ENCODE measurements around the gene PTPRN2.

PTPRN2 gene

GRCh38 chr7:157660971-157661610, 926.5 kb downstream of the PTPRN2 start:
- no peak for DNase-seq

- DNase-seq, result no peak
These were observed 928.7 kb downstream of the PTPRN2 start for GRCh38 chr7:157658851-157659412.

GRCh38 chr7:157657741-157658740, 929.6 kb downstream of the PTPRN2 start:
- no peak for DNase-seq

- DNase-seq, result no peak
These were observed 931.3 kb downstream of the PTPRN2 start for GRCh38 chr7:157656195-157656769.

GRCh38 chr7:157654350-157654749, 933.3 kb downstream of the PTPRN2 start:
- no peak for DNase-seq

- DNase-seq, result no peak
These were observed 933.8 kb downstream of the PTPRN2 start for GRCh38 chr7:157653827-157654207.

GRCh38 chr7:157652954-157653826, 934.4 kb downstream of the PTPRN2 start:
- no peak for DNase-seq

- DNase-seq, result no peak
These were observed 935.3 kb downstream of the PTPRN2 start for GRCh38 chr7:157652161-157652953.

GRCh38 chr7:157651366-157652160, 936.1 kb downstream of the PTPRN2 start:
- no peak for DNase-seq

- DNase-seq, result no peak
These were observed 936.8 kb downstream of the PTPRN2 start for GRCh38 chr7:157650801-157651200.

GRCh38 chr7:157650131-157650631, 937.4 kb downstream of the PTPRN2 start:
- no peak for DNase-seq

- no peak for DNase-seq
These were observed 941.1 kb downstream of the PTPRN2 start for GRCh38 chr7:157646551-157646950.

- no peak for DNase-seq
These were observed 942.1 kb downstream of the PTPRN2 start for GRCh38 chr7:157645539-157645938.

- DNase-seq, result no peak
These were observed 942.7 kb downstream of the PTPRN2 start for GRCh38 chr7:157644946-157645345.

GRCh38 chr7:157643525-157643970, 944.1 kb downstream of the PTPRN2 start:
- DNase-seq, result no peak

- no peak for DNase-seq
These were observed 945.8 kb downstream of the PTPRN2 start for GRCh38 chr7:157641866-157642265.

- DNase-seq, result no peak
These were observed 947.5 kb downstream of the PTPRN2 start for GRCh38 chr7:157640144-157640543.

- DNase-seq, result no peak
These were observed 949.1 kb downstream of the PTPRN2 start for GRCh38 chr7:157638563-157638962.

- no peak for DNase-seq
These were observed 950.2 kb downstream of the PTPRN2 start for GRCh38 chr7:157637216-157637949.

GRCh38 chr7:157635669-157636068, 952.0 kb downstream of the PTPRN2 start:
- no peak for DNase-seq

Data from stimulated activated CD4-positive, alpha-beta T cell treated with anti-CD3 and anti-CD28 coated beads, Interleukin-4, amount 100 ng/mL, for 1 hour (primary cell).